Mucosa of descending colon (tissue), 3 donors: ENCODE data around the gene TNFAIP8L3. TPM values are rescaled to one million over a fixed set of nuclear protein-coding genes. Genes with fewer than 3 reads are reported as not detected.

Source experiments
- ATAC-seq: fragments of 200-7000 bp; cut with Tn5 transposase; one replicate; pipeline ENCODE4 v1.9.1; 2020; ENCODE audit warnings: mild to moderate bottlenecking, moderate library complexity
- DNase-seq, 3 donors: peaks; one replicate each; pipeline ENCODE4 v3.0.0-alpha.2; 2020
- H3K36me3 ChIP-seq: fragments of 200-600 bp; one replicate; pipeline ENCODE4 v1.8.0; 2021; ENCODE audit warnings: low read depth, mild to moderate bottlenecking
- H3K4me1 ChIP-seq: fragments of 200-600 bp; one replicate; pipeline ENCODE4 v1.8.0; 2021; ENCODE audit warnings: low read depth, mild to moderate bottlenecking
- H3K4me3 ChIP-seq: fragments of 200-600 bp; one replicate; pipeline ENCODE4 v1.8.0; 2021; ENCODE audit warnings: mild to moderate bottlenecking
- H3K9me3 ChIP-seq: fragments of 200-600 bp; one replicate; pipeline ENCODE4 v1.8.0; 2021; ENCODE audit warnings: mild to moderate bottlenecking
- intact Hi-C, 2 donors: fragments of 100-400 bp; cut with DNase I in 1 of 2; cut with micrococcal nuclease in 1 of 2; formaldehyde crosslinking; loops; one replicate each; pipeline versions ENCODE4 v1.11.0 to v1.11.1; 2022; cut with DNase I, micrococcal nuclease
- total RNA-seq, 3 donors: library from RNA; stranded (reverse); fragmentation: NEBNext Ultra II Directional in 2 of 3; extraction: Animal tissue kit (Norgen Biotek cat#: 25700) in 2 of 3; gene quantifications; one replicate each; pipeline versions ENCODE4 v1.2.1 to v1.2.4, GENCODE V29; 2021 to 2023
- TF ChIP-seq, protein P1 (sequence below): fragments of 200-600 bp; IDR thresholded peaks from one replicate; pipeline ENCODE4 v1.8.0; 2022; ENCODE audit warnings: antibody characterized with exemption, mild to moderate bottlenecking
- donor health status: DM: no; HTN: no; CAD: no; lungs with moderate emphysema.
- donor health status: DM: no; HTN: no; CAD: no.
- donor health status: DM: no; HTN: yes; CAD: no.

TNFAIP8L3 gene
- total RNA-seq, 3 donors from 2014 or later = 8.2 to 11.2 (median 10.0) TPM

DNA sequence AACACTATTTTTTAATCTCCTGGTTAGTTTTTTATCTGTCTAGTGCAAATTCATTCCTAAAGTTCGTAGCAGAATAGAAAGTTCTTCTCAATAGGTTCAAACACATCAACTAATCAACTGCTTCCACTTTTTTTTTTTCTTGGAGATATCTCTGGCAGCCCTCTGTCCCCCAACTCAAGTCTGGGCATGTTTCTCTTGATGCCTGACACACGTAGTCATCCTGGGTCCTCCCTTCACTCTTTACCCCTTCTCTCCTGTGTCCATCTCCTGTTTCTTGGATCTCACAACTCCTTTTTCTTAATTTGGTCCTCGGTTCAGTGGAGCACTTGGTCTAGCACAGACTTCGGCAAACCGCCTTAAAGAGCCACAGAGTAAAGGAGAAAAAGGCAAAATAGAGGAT is 14.4 kb downstream of the TNFAIP8L3 start:
- DNase-seq = no peak
- Histone ChIP-seq H3K4me1 (peaks cover 3% of the 10 kb centered on the region), H3K36me3 (no peaks in the 10 kb centered on the region), H3K9me3 (no peaks in the 10 kb centered on the region), H3K4me3 (no peak overlapping the region)
- TF ChIP-seq, protein P1, sequence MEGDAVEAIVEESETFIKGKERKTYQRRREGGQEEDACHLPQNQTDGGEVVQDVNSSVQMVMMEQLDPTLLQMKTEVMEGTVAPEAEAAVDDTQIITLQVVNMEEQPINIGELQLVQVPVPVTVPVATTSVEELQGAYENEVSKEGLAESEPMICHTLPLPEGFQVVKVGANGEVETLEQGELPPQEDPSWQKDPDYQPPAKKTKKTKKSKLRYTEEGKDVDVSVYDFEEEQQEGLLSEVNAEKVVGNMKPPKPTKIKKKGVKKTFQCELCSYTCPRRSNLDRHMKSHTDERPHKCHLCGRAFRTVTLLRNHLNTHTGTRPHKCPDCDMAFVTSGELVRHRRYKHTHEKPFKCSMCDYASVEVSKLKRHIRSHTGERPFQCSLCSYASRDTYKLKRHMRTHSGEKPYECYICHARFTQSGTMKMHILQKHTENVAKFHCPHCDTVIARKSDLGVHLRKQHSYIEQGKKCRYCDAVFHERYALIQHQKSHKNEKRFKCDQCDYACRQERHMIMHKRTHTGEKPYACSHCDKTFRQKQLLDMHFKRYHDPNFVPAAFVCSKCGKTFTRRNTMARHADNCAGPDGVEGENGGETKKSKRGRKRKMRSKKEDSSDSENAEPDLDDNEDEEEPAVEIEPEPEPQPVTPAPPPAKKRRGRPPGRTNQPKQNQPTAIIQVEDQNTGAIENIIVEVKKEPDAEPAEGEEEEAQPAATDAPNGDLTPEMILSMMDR = no peak
- no peak for ATAC-seq
- intact Hi-C loops = no loop called here

DNA sequence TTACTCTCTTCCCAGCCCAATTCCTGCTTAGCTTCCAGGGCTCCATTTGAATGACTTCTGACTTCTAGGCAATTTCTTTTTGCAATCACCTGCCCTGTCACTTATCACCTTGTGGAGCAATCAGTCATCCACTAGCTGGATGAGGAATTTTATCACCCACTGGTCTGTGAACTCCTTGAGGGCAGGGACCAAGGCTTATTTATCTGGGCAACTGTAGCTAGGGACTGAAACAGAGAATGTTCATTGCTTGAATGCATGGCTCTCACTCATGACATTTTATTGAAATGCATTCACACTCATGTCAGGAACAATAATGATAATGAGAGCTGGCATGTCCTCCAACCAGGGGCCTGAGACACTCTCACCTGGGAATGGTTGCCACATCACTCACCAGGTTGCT is 15.5 kb downstream of the TNFAIP8L3 start:
- ATAC-seq (peak; percentile 20), DNase-seq (no peak)
- Histone ChIP-seq H3K4me3 (no peak overlapping the region), H3K36me3 (no peaks in the 10 kb centered on the region), H3K4me1 (peaks cover 3% of the 10 kb centered on the region), H3K9me3 (no peaks in the 10 kb centered on the region)
- intact Hi-C loops = no loop called here
- TF ChIP-seq, protein P1 = no peak

GRCh38 chr15:51077221-51078153 is 17.2 kb downstream of the TNFAIP8L3 start:
- Histone ChIP-seq H3K4me3 (no peak overlapping the region), H3K9me3 (no peaks in the 10 kb centered on the region), H3K36me3 (no peaks in the 10 kb centered on the region), H3K4me1 (peaks cover 3% of the 10 kb centered on the region)
- intact Hi-C loops = no loop called here
- peak; percentile 68 for ATAC-seq
- TF ChIP-seq, protein P1 = no peak
- peak; percentile 71 to 80 (median 72) for DNase-seq

DNA sequence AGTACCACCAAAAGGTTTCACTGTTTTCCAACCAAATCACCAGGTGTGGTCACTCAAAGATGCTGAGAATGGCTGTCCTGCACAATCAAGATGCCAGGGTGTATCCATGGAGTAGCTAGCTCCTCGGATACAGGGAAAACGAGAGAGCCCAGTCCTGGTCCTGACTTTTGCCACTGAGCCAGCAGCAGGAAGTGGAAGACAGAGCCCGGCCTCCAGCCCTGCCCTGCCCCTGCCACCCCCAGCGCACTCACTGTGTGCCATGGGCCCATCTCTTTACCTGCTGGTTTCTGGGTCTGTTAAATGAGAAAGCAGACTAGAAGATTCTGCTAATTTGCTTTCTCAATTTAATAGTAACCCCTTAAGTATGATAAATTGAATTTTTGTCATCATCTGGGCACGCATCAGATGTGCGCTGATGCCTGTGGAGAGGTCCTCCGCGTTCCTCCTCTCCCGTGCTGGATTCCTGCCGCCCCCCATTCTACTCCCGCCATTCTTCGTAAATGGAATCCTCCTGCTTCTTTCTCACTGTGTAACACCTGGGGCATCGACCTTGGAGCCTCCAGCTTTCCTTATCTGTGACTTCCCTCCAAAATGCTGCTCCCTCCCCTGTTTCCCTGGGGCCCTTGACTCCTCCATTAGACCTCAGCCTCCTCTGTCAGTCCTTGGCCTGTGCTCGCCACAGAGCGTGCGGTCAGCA is 18.0 kb downstream of the TNFAIP8L3 start:
- TF ChIP-seq, protein P1 = no peak
- DNase-seq (no peak), ATAC-seq (no peak)
- Histone ChIP-seq H3K36me3 (no peaks in the 10 kb centered on the region), H3K4me3 (no peak overlapping the region), H3K9me3 (no peaks in the 10 kb centered on the region), H3K4me1 (peaks cover 3% of the 10 kb centered on the region)
- intact Hi-C loops = no loop called here

DNA sequence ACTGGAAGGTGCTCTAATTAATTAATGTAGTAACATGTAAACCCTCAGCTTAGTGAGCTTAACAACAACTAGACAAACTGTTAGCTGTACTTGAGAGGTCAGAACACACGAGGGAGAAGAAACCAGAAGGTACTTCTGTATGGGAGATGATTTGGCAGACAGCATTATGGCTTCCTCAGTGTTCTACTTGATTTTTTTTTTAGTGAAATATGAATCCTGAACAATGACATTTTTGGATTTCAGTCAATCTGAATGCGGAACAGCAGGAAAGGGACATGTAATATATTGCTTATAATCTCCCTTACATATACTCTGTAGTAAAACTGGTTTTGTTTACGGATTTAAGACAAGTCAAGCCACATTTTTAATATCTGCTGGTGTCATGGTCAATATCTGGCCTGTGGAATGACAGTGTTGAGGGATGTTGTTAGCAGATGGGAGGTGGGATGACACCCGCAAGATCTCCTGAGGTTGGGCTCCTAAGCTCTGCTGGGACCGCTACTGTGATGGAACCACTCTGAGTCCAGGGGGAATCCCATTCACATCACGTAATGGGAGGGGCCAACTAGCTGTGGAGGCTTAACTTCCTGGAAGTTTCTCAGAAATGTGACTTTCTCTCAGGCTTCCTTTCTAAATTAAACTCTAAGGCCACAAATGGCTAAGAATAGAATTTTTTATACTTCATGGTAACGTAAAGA is 18.7 kb downstream of the TNFAIP8L3 start:
- TF ChIP-seq, protein P1 = no peak
- H3K36me3 ChIP-seq = no peaks in the 10 kb centered on the region
- H3K4me3 ChIP-seq = no peak overlapping the region
- intact Hi-C loops = no loop called here
- no peak for DNase-seq
- ATAC-seq = no peak
- H3K4me1 ChIP-seq = peaks cover 3% of the 10 kb centered on the region
- no peaks in the 10 kb centered on the region for H3K9me3 ChIP-seq
